ENCODE results near the gene C8B. TPM values are rescaled to one million over a fixed set of nuclear protein-coding genes. Genes with fewer than 3 reads are reported as not detected.

Gene C8B
- total RNA-seq, 4 donors from 2014 or later: not detected

DNA sequence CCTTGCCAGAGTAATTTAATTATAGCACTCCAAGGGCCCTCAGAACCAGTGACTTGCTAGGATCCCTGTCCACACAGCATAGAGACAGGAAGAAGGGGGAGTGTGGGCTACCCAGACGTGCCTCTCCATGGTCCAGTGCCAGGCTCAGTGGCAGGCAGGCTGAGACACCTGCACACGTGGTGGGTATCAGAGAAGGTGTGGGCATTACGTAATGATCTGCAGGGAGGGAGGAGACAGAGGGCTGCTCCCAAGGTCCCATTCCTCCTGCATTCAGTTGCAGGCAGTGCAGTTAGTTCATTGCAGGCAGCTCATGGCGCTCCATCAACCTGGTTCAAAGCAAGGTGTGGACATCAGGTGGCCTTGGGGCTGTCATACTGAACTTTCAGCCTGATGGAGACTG is 49.9 kb downstream of the C8B start:
- TF ChIP-seq, protein P1, sequence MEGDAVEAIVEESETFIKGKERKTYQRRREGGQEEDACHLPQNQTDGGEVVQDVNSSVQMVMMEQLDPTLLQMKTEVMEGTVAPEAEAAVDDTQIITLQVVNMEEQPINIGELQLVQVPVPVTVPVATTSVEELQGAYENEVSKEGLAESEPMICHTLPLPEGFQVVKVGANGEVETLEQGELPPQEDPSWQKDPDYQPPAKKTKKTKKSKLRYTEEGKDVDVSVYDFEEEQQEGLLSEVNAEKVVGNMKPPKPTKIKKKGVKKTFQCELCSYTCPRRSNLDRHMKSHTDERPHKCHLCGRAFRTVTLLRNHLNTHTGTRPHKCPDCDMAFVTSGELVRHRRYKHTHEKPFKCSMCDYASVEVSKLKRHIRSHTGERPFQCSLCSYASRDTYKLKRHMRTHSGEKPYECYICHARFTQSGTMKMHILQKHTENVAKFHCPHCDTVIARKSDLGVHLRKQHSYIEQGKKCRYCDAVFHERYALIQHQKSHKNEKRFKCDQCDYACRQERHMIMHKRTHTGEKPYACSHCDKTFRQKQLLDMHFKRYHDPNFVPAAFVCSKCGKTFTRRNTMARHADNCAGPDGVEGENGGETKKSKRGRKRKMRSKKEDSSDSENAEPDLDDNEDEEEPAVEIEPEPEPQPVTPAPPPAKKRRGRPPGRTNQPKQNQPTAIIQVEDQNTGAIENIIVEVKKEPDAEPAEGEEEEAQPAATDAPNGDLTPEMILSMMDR (IDR thresholded peaks at IDR 0.05; ENCODE audit: low read depth): no peak

DNA sequence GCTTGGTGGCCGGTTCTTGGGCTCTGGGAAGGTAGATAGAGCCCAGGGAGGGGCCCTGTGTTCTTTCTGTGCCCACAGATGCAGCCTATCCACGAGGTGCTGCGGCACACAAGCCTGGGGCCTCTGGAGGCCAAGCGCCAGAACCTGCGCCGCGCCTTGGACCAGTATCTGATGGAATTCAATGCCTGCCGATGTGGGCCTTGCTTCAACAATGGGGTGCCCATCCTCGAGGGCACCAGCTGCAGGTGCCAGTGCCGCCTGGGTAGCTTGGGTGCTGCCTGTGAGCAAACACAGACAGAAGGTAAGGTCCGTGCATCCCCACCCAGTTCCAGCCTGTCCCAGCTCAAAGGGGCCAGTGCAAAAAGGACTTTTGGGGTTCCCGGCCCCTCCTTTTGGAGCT is 53.5 kb downstream of the C8B start:
- TF ChIP-seq, protein P1 (IDR thresholded peaks at IDR 0.05; ENCODE audit: low read depth): no peak

DNA sequence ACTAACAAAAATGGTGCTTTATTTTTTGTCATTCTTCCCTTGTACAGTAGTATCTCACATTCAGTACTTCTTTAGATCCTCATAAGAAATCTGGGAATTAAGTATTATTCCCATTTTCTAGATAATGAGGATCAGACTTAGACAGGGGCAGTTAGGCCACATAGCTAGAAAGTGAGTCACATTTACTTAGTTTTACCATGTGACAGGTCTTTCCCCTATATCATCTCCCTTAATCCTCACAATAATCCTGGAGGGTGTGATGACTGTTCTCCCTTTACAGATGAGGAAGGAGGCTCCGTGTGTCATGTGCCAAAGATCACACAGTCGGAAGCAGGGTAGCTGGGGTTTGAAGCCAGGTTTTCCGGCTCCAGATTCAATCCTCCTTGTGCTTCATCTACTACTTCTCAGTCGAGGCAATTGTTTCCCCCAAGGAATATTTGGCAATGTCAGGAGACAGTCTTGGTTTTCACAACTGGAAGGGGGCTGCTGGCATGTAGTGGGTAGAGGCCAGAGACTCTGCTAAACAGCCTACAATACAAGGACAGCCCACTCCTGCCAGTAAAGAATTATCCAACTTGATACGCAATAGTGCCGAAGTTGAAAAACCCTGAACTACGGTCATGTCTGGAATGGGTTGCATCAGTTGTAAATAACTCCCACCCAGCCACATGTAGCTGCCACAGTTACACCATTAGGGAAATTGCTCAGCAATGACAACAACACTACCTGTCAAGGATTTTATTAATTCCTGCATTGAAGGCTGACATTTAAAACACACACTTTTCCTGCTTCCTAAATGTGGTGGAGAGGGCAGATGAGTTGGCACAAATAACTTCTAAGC is 54.5 kb downstream of the C8B start:
- TF ChIP-seq, protein P1 (IDR thresholded peaks at IDR 0.05; ENCODE audit: low read depth): no peak

DNA sequence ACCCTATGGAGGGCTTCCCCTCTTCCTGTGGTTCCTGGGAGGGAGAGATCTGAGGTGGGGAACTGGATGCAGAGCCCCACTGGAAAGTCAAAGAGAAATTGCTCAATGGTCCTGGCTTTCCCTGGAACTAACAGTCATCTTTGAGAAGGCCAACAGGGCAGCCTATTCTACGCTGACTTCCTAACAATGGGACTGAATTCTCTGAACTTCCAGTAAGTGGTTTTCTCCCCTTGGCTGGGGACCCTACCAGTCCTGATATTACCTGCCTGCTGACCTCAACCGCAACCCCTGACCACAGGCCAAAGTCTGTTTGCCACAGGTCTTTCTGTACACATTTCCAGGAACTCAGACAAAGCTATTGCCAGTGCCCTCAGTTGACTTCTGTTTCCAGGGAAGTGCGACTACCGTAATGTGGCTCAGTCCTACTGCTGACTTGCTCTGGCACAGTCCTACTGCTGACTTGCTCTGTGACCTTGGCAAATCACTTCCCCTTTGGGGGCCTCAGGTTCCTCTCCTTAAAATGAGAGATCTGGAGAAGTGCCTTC is 55.3 kb downstream of the C8B start:
- TF ChIP-seq, protein P1 (IDR thresholded peaks at IDR 0.05; ENCODE audit: low read depth): no peak

DNA sequence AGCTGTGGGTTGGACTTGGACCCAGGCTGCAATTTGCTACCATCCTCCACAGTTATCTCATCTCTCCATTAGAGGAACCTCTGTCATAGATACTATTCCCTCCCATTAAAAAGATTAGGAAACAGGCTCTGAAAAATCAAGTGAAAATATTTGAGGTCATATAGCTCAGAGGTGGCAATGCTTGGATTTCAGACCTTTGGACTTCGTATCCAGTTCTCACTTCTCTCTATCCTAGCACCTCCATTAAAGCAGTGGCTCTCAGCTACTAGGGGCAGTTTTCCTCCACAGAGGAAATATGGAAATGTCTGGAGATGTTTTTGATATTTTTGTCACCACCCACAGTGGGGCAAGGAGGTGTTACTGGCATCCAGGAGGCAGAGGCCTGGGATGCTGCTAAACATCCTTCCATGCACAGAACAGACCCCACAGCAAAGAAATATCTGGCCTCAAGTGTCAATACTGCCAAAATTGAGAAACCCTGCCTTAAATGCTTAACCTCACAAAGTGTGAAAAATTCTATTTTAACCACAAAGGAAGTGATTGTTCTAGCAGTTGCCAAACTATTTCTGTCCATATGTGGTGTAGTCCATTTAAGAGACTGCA is 57.1 kb downstream of the C8B start:
- TF ChIP-seq, protein P1 (IDR thresholded peaks at IDR 0.05; ENCODE audit: low read depth): no peak

DNA sequence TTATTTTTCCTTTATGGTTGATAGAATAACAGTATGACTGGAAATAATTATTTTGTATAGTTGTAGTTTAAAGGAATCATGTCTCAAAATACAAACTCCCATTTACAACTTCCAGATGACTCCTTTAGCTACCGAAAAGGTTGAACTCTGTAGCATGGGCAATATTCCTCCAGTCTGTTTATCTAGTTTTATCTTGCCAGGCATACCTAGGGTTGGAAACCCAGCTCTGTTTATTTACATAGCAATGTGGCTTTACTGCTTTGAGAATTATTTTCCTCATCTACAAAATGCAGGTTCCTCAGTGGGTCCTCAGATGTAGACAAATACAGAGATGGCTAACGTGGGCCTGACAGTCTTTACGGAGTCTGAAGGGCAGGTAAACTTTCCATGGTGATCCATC is 60.1 kb downstream of the C8B start:
- TF ChIP-seq, protein P1 (IDR thresholded peaks at IDR 0.05; ENCODE audit: low read depth): no peak

DNA sequence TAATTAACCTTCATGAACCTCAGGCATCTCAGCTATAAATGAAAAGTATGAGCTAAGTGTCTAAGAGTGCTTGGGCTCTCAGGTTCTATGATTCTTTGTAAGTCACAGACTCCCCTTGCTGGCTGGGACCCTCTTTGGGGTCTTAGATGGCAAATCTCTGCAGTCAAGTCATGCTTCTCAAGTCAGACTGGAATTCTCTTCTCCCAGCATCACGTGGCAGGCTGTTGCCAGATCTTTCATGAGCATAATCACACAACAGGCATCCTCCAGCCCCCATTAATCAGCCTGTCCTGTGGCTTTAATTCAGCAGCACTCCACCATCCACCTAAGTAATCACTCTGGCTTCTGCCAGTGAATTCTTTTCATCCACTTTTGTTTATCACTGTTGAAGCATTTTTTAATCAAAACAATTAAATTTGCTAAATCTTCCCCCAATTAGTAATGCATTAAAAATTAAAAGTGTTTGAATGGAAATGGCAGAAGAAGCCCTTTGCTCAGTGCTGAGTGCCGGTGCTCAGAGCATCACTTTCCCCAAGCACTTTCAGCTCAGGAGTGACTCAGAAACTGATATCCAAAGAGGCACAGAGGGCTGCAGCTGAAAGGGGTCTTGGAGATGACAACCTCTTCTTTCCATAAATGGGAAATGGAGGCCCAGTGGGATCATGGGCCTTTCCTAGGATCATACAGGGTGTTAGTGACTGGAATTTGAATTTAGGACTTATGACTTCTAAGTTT is 61.0 kb downstream of the C8B start:
- TF ChIP-seq, protein P1 (IDR thresholded peaks at IDR 0.05; ENCODE audit: low read depth): no peak

Measured in subcutaneous adipose tissue (tissue), 4 donors.